ENCODE data around the gene NME7.

Gene NME7

DNA sequence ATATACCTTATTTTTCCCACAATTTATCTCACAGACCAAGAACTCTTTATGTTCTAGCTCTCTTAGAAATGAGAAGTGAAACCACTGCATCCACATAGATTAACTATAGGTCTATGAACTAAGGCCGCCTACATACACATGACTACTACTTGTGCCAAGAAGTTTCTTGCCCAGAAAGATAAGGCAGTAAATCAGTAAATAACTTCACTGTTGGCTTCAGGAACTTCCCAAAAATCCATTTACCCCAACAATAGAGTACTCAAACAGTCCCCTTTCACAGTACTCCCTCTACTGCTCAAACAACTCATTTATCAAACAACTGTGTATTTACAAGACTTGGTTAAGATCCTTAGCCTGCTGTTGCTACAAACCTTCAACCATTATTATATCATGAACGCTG lies 96.5 kb downstream of the NME7 start:
- TF ChIP-seq, protein P1, sequence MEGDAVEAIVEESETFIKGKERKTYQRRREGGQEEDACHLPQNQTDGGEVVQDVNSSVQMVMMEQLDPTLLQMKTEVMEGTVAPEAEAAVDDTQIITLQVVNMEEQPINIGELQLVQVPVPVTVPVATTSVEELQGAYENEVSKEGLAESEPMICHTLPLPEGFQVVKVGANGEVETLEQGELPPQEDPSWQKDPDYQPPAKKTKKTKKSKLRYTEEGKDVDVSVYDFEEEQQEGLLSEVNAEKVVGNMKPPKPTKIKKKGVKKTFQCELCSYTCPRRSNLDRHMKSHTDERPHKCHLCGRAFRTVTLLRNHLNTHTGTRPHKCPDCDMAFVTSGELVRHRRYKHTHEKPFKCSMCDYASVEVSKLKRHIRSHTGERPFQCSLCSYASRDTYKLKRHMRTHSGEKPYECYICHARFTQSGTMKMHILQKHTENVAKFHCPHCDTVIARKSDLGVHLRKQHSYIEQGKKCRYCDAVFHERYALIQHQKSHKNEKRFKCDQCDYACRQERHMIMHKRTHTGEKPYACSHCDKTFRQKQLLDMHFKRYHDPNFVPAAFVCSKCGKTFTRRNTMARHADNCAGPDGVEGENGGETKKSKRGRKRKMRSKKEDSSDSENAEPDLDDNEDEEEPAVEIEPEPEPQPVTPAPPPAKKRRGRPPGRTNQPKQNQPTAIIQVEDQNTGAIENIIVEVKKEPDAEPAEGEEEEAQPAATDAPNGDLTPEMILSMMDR (IDR thresholded peaks at IDR 0.05): no peak
- Histone ChIP-seq H3K9me3 (no peaks in the 10 kb centered on the region), H3K27me3 (no peaks in the 10 kb centered on the region), H3K36me3 (no peaks in the 10 kb centered on the region), H3K4me1 (no peaks in the 10 kb centered on the region), H3K27ac (no peak overlapping the region), H3K4me3 (no peak overlapping the region)
- intact Hi-C loops (cut with DNase I; ENCODE audit: low total_unique reads): no loop called here
- no peak for DNase-seq

DNA sequence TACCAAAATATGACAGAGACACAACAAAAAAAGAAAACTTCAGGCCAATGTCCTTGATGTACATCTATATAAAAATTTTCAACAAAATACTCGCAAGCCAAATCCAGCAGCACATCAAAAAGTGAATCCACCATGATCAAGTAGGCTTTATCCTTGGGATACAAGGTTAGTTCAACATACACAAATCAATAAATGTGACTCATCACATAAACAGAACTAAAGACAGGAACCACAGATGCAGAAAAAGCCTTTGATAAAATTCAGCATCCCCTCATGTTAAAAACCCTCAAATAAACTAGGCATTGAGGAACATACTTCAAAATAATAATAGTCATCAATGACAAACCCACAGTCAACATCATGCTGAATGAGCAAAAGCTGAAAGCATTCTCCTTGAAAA lies 101.5 kb downstream of the NME7 start:
- Histone ChIP-seq H3K4me3 (no peak overlapping the region), H3K36me3 (no peaks in the 10 kb centered on the region), H3K4me1 (no peaks in the 10 kb centered on the region), H3K9me3 (peaks cover 0 to 3% (median 0%) of the 10 kb centered on the region in 3 donors), H3K27me3 (no peaks in the 10 kb centered on the region), H3K27ac (no peak overlapping the region)
- no peak for DNase-seq
- intact Hi-C loops (cut with DNase I; ENCODE audit: low total_unique reads): no loop called here
- TF ChIP-seq, protein P1 (IDR thresholded peaks at IDR 0.05): no peak

GRCh38 chr1:169263059-169263458 lies 104.5 kb downstream of the NME7 start:
- H3K27me3 ChIP-seq: no peaks in the 10 kb centered on the region
- intact Hi-C loops (cut with DNase I; ENCODE audit: low total_unique reads): no loop called here
- TF ChIP-seq, protein P1 (IDR thresholded peaks at IDR 0.05): no peak
- peaks cover 0 to 3% (median 0%) of the 10 kb centered on the region in 3 donors for H3K9me3 ChIP-seq
- H3K36me3 ChIP-seq: peaks cover 0 to under 1% (median 0%) of the 10 kb centered on the region in 3 donors
- no peak overlapping the region for H3K4me3 ChIP-seq
- no peak overlapping the region for H3K27ac ChIP-seq
- no peak for DNase-seq
- no peaks in the 10 kb centered on the region for H3K4me1 ChIP-seq

- DNase-seq: no peak
- H3K9me3 ChIP-seq: peaks cover 0 to 6% (median 0%) of the 10 kb centered on the region in 3 donors
- intact Hi-C loops (cut with DNase I; ENCODE audit: low total_unique reads): no loop called here
Measured at GRCh38 chr1:169261884-169262283, 105.7 kb downstream of the NME7 start.

GRCh38 chr1:169260478-169261151 lies 107.0 kb downstream of the NME7 start:
- H3K4me1 ChIP-seq: no peaks in the 10 kb centered on the region
- intact Hi-C loops (cut with DNase I; ENCODE audit: low total_unique reads): no loop called here
- H3K9me3 ChIP-seq: peaks cover 0 to 6% (median 0%) of the 10 kb centered on the region in 3 donors
- DNase-seq: no peak
- peaks cover 0 to 10% (median 0%) of the 10 kb centered on the region in 3 donors for H3K36me3 ChIP-seq
- H3K27me3 ChIP-seq: no peaks in the 10 kb centered on the region
- H3K4me3 ChIP-seq: no peak overlapping the region
- TF ChIP-seq, protein P1 (IDR thresholded peaks at IDR 0.05): no peak
- no peak overlapping the region for H3K27ac ChIP-seq

More at GRCh38 chr1:169261884-169262283, 105.7 kb downstream of the NME7 start:
- TF ChIP-seq, protein P1 (IDR thresholded peaks at IDR 0.05): no peak
- Histone ChIP-seq H3K27me3 (no peaks in the 10 kb centered on the region), H3K27ac (no peak overlapping the region), H3K4me1 (no peaks in the 10 kb centered on the region), H3K4me3 (no peak overlapping the region), H3K36me3 (peaks cover 0 to 10% (median 0%) of the 10 kb centered on the region in 3 donors)
